ENCODE results near the gene KIAA1671.
"Not testable (repeated sequence)": the region's sequence is repeated elsewhere in the genome, so short reads cannot be mapped to it uniquely, and the experiment has no call there.

KIAA1671 gene

DNA sequence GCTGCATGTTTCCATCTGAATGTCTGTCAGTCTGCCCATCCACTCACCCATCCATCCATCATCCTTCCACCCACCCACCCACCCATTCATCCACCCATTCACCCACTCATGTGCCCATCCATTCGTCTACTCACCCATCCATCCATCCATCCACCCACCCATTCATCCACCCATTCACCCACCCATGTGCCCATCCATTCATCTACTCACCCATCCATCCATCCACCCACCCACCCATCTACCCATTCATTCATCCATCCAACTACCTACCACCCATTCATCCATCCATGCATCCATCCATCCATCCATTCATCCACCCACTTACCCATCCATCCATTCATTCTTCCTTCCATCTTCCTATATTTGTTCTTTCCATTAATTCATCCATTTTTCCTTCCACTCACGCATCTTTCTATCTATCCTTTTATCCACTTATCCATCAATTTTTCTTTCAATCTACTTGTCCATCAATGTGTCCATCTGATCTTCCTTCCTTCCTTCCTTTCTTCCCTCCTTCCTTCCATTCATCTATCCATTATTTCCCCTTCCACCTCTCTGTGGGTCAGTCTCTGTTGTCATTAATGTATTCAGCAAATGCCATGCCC is 255.1 kb downstream of the KIAA1671 start:
- DNase-seq = no peak

DNA sequence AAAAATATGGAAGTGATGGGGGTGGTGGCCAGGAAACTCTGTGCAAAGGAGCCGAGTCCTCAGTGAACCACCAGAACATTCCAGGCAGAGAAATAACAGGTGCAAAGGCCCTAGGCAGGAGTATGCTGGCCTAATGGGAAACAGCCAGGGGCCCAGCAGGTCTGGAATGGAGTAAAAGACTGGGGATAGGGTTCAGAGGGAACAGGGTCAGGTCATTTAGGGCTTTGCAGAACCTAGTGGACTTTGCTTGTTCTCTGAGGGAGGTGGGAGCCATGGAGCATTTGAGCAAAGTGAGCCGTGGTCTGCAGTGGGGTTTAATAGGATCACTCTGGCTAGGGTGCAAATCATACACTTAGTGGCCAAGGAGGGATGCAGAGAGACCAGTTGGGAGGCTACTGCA is 255.8 kb downstream of the KIAA1671 start:
- no peak for DNase-seq

DNA sequence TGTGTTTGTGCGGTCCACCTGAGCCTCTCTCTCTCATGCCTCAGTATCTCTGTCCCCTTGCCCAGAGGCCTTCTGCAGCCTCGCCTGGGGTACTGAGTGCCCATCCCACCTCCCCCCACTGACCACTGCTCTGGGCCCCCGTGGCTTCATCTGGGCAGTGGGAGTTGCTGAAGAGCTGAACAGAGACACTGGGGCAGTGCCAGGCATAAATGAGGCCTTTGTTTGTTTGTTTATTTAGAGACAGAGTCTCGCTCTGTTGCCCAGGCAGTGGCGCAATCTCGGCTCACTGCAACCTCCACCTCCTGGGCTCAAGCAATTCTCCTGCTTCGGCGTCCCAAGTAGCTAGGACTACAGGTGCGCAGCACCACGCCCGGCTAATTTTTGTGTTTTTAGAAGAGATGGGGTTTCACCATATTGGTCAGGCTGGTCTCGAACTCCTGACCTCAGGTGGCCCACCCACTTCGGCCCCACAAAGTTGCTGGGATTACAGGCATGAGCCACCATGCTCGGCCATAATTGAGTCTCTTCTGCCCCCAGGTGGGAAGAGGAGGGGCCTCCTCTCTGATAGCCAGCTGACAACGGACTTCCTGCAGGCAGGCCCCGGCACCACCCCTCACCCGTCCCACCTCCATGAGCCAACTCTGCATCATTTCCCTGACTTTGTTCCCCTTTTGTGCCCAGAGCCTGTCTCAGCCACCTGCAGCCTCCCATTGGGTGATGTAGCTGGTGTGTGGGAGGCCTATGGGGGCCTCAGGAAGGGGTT is 256.4 kb downstream of the KIAA1671 start:
- no peak for DNase-seq

DNA sequence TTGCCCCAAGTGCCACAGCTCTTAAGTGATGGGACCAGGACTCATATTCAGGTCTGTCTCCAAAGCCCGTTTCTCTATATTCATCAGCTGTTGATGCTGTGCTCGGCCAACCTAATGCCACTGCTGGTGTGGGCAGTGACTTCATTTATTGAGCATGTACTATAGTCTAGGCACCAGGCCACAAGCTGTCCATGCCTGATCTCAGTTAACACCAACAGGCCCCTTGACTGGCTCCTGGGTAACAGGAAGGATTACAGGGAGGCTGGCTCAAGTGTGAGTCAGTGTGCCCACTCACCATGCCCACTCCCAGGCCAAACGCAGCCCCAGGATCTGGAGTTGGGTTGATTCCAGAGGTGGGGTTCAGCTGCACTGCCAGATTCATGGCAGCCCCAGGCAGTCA is 258.3 kb downstream of the KIAA1671 start:
- DNase-seq = no peak

DNA sequence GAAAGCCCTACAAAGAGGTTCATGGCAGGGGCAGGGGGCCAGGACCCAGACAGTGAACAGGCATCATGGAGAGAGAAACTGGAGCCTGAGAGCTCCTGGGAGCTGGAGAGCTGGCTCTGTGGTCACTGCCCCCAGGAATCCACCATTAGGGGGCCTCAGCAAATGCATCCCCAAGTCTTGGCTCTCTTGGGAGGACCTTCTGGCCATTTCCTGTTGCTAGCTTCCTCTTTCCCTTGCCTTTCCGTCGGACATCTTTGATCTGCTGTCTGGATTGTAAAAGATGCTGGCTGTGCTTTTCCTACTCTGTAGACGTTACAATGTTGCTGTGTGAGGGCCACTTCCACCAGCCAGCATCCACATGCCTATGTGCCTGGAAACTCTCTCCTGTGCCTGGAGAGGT is 259.8 kb downstream of the KIAA1671 start:
- DNase-seq = no peak

DNA sequence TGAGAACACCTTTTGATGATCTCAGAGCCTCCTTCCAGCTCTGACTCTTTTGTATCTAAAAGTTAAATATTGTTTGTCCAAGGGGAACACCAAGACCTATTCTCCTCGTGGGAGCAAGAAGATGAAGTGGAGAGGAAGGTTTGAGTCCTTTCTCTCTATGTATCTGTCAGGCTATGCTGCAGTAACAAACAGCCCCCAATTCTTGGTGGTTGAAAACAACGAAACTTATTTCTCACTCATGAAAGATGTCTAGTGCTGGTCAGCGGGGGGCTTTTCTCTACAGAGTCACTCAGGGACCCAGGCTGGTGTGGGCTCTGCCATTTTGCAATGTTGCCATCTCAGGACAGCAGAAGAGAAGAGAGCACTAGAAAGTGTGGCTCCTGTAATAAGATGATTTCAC is 260.7 kb downstream of the KIAA1671 start:
- no peak for DNase-seq

DNA sequence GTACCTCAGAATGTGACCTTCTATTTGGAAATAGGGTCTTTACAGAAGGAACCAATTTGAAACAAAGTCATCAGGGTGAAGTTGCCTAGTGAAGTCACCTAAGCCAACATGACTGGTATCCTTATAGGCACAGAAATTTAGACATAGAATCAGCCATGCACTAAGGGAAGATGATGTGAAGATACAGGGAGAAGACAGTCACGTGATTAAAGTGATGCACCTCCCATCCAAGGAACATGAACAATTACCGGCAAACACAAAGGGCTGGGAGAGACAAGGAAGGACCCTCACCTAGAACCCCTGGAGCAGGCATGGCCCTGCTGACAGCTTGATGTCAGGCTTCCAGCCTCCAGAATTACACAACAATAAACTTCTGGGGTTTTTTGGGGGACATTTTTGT is 263.7 kb downstream of the KIAA1671 start:
- no peak for DNase-seq

DNA sequence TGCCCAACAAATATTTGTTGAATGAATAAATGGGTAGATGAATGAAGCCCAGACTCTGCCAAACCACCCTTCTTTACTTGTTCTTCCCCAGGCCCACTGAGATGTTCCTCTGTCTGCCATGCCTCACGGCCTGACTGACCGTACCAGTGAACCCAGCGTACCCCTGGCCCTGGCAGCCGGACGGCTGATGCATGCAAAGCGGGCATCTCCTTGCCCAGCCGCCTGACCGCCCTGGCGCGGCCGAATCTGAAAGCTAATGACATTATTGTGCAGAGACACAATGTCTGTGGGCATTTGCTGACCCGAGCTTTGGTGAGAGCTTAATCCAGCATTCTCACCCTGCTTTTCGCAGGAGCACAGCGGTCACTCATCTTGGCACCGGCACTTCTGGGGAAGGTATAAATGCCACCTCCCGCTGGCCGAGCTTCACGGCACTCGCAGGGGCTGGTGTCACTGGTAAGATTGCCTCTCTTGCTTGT is 266.7 kb downstream of the KIAA1671 start, which contains the start of gene CRYBB2:
Gene CRYBB2, plus strand, starts transcription at position 429 of the 479 bp plus-strand sequence. CDS start 1,791 bp downstream, outside the sequence.
- no peak for DNase-seq

DNA sequence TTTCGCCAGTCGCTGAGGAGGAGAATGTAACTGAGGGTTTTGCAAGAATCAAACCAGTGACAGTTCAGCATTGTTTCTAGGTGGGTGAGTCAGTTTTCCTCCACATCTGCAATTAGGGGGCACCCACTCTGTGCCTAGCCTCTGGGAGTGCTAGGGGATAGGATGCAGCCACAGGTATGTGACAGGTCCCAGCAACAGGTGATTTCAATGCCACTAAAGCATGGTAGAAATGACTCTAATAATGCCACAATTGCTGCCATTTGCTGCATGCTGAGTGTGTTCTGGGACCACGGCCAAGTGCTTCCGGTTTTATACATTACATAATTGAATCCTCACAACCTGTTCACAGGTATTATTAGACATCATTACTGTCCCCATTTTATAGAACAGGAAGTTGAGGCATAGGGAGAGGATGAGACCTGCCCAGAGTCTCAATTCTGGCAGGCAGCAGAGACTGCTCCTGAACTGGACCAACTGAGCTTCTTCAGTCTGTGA is 267.5 kb downstream of the KIAA1671 start:
- DNase-seq = no peak

DNA sequence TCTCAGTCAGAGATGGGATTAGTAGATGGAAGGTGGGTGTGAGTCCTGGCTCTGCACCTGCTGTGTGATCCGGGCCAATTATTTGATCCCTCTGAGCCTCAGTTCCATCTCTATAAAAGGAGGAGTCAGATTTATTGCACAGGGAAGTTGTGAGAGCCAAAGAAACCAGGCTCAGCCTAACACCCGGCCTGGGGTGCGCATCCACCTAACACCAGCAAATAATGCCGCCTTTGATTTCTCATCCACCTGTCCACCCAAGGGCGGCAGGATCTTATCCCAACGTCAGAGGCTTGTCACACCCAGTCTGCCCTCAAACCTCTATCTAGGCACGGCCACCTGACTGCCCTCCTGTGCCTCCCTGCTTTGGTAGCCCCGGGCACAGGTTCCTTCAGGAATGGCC is 269.3 kb downstream of the KIAA1671 start:
- DNase-seq = no peak

DNA sequence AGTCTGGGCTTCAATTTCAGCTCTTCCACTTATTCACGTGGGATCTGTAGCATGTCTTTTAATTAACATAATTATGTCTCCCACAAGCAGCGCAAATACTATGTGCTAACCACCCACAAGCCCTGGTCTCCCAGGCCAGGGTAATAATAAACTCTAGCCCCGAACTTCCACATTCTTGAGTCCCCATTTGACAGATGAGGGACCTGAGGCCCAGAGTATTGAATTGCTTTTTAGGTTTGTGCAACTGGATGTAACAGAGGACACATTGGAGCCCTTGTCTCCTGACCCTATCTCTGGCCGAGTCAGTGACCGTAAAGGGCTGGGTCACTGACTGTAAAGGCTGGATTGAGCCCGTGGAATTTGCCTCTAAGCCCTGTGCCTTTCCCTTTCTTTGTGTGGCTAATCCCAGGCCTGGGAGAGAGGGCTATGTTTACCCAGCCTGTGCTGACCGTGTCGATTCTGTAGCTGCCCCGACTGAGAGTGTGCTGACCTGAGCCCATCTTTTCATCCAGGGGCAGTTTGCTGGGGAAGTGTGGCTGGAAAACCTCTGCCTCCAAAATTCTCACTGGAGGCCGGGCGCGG is 270.8 kb downstream of the KIAA1671 start:
- DNase-seq = no peak

DNA sequence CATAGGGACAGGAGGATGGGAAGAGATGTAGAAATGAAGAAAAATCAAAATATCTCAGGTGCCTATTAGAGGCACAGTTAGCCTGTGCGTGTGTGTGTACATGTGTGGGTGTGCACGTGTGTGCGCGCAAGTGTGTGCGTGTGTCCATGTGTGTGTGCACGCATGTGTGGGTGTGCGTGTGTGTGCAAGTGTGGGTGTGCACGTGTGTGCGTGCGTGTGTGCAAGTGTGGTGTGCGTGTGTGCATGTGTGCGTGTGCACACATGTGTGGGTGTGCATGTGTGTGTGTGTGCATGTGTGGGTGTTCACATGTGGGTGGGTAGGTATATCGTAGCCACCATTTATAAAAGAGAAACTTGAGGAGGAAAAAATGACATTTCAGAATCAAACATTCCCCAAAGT is 276.3 kb downstream of the KIAA1671 start:
- DNase-seq = no peak

DNA sequence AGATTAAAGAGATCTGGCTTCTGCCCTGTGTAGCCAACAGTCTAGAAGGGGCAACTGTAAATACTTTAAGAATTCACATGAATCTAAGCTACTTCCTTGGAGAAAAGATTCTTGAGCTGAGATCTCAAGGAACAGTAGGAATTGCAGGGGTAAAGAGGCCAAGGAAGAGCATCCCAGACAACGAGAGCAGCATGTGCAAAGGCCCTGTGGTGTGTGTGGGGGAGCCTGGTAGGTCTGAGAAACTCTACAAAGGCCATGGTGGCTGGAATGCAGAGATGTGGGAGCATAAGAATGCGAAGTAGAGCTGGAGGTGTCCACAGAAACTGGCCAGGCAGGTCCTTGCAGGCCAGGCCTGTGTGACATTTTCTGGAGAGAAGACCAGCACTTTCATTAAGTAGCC is 278.2 kb downstream of the KIAA1671 start:
- not testable (repeated sequence) for DNase-seq

DNA sequence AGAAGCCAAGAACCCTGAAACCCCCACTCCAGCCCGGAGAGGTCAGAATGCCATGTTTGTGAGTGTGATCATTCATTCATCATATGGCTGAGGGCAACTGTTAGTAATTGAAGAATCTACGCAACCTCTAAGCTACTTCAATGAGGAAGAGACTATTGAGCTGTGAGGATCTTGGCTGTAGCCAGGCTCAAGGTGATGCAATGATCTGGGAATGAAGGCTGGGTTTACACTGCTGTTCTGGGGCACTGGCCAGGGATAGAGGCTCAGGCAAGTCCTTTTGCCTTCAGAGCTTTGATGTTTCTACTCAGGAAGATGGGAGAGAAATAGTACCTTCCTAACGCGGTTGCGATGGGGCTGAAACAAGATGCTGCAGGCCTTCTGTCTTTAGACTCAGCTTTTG is 279.8 kb downstream of the KIAA1671 start:
- no peak for DNase-seq

DNA sequence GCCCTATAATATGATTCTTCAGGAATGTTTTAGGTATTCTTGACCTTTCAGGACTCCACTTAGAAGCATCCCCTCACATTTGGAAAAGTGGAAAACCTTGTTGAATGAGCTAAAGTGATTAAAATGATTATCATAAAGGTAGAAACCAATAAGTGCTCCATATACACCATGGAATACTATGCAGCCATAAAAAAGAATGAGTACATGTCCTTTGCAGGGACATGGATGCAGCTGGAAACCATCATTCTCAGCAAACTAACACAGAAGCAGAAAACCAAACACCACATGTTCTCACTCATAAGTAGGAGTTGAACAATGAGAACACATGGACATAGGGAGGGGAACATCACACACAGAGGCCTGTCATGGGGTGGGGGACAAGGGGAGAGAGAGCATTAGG is 281.2 kb downstream of the KIAA1671 start:
- DNase-seq = not testable (repeated sequence)

DNA sequence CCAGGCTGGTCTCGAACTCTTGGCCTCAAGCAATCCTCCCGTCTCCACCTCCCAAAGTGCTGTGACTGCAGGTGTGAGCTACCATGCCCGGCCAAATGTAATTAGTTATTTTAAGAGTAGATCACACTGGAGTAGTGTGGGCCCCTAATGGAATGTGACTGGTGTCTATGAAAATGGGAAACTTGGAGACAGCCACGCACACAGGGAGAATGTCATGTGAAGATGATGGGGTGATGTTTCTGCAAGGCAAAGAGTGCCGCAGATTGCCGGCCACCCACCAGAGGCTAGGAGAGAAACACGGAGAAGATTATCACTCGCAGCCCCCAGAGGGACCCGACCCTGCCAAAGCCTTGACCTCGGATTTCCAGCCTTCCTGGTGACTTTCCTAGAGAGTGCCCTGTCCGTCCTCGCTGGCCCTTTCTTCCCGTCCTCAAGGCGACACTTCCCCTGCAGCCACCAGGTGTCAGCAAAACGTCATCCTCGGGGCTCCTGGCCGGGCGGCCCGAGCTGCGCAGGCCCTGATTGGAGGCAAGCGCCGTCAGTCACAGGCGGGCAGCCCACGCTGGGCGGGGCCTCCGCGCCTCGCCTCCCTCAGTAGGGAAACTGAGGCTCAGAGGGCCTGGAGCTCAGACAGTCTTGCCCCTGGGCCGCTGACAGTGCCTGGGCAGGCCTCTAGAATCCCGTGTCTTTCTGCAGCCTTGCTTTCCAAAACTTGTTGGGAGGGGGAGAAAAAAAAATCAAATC is 283.2 kb downstream of the KIAA1671 start:
- peak; percentile 26 to 31 for DNase-seq

DNA sequence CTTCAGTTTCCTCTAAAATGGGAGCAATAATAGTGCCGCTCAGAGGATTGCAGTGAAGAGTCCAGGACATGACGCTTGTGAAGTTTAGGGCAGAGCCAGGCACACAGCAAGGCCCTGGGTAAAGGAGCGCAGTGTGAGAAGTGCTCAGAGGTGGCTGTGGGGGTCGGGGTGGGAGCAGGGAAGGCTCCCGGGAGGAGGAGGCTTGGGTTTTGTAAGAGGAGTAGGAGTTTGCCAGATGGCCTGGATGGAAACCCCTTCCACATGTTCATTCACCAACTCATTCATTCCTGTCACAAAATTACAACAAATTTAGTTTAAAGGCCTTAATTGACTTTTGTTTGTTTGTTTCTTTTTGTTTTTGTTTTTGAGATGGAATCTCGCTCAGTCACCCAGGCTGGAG is 283.9 kb downstream of the KIAA1671 start:
- no peak for DNase-seq

DNA sequence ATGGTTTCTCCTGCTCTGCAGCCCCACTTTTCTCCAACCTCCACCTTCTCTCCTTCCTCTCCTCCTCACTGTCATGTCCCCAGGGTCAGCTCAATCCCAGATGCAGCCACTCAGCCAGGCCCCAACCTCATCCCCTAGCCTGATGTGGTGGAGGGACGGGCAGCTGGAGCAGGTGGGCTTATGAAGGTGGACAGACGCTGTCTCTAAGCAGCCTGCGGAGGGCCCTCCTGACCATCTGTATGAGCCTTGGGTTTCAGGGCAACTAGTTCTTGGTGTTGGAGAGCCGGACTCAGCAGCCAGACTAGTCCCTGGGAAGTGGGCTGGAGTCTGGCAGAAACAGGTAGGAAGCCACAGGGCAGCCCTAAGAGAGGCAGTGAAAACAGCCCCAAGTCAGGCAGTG is 285.0 kb downstream of the KIAA1671 start:
- no peak for DNase-seq

DNA sequence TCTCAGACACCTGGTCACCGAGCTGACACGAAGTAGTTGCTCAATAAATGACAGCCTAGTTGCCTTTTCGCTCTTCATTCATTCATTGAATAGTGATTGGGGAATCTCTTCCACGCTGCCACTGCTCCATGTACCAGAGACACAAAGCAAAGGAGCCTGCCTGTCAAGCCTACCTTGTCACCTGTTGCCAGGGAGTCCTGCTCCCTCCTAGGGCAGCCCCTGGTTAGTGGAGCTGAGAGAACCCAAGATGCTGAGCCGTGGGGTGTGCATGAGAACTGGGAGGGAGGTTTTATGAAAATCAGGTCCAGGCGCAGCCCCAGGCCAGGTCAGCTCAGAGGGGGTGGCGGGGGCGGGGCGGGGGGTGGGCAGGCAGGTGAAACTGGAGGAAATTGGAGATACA is 285.5 kb downstream of the KIAA1671 start:
- not testable (repeated sequence) for DNase-seq
